ENCODE measurements around the gene TMEM14C.

DNA sequence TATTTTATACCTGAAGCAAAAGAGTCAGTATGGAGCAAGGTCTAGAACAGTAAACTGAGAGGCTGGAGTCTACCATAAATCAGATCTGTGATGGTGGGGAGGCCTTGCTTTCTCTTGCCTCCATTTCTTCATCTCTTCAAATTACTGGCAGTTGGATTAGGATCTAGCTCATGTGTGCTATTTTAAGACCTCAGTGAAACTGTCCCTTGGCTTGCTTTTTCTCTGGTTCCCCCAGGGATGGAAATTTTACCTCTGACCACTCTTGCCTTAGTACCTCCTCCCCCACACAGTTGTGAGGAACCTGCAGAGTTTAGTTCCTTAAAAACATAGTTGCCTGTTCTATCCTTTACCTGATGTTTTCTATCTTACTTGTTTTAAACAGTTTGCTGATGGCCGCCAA, 33.2 kb downstream of the TMEM14C start:
- TF ChIP-seq, protein P1, sequence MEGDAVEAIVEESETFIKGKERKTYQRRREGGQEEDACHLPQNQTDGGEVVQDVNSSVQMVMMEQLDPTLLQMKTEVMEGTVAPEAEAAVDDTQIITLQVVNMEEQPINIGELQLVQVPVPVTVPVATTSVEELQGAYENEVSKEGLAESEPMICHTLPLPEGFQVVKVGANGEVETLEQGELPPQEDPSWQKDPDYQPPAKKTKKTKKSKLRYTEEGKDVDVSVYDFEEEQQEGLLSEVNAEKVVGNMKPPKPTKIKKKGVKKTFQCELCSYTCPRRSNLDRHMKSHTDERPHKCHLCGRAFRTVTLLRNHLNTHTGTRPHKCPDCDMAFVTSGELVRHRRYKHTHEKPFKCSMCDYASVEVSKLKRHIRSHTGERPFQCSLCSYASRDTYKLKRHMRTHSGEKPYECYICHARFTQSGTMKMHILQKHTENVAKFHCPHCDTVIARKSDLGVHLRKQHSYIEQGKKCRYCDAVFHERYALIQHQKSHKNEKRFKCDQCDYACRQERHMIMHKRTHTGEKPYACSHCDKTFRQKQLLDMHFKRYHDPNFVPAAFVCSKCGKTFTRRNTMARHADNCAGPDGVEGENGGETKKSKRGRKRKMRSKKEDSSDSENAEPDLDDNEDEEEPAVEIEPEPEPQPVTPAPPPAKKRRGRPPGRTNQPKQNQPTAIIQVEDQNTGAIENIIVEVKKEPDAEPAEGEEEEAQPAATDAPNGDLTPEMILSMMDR (conservative IDR thresholded peaks at IDR 0.05 in 1 of 2, IDR thresholded peaks at IDR 0.05 in 1 of 2; ENCODE audit: extremely low read depth in 1 of 2, insufficient read depth in 1 of 2, low read depth in 1 of 2, low read length in 2 of 2), result no peak
- no peak for TF ChIP-seq EZH2 (IDR thresholded peaks at IDR 0.05; ENCODE audit: borderline replicate concordance, low read length)
